Ishikawa (cell line): Measurements from ENCODE around the gene FZR1.

ENCODE experiments used
- CEBPB ChIP-seq: IDR thresholded peaks from 2 replicates; pipeline ENCODE4 v1.6.1; 2012
- CREB1 ChIP-seq: IDR thresholded peaks from 2 replicates; pipeline ENCODE4 v1.6.1; 2012; ENCODE audit warnings: low read depth
- EGR1 ChIP-seq: IDR thresholded peaks from 2 replicates; pipeline ENCODE4 v1.6.1; 2012
- EP300 ChIP-seq: IDR thresholded peaks from 2 replicates; pipeline ENCODE4 v1.6.1; 2012; ENCODE audit warnings: borderline replicate concordance
- FOXM1 ChIP-seq: IDR thresholded peaks from 2 replicates; pipeline ENCODE4 v1.6.1; 2012; ENCODE audit warnings: low read depth, borderline replicate concordance
- NFIC ChIP-seq: IDR thresholded peaks from 2 replicates; pipeline ENCODE4 v1.6.1; 2012
- RAD21 ChIP-seq: IDR thresholded peaks from 2 replicates; pipeline ENCODE4 v1.6.1; 2012; ENCODE audit warnings: low read depth
- TAF1 ChIP-seq: IDR thresholded peaks from 2 replicates; pipeline ENCODE4 v1.6.1; 2012; ENCODE audit warnings: low read depth, mild to moderate bottlenecking
- TCF12 ChIP-seq: IDR thresholded peaks from 2 replicates; pipeline ENCODE4 v1.6.1; 2012; ENCODE audit warnings: low read depth
- TEAD4 ChIP-seq: IDR thresholded peaks from 2 replicates; pipeline ENCODE4 v1.6.1; 2012
- YY1 ChIP-seq: IDR thresholded peaks from 2 replicates; pipeline ENCODE4 v1.6.1; 2012; ENCODE audit warnings: low read depth
- ZBTB7A ChIP-seq: IDR thresholded peaks from 2 replicates; pipeline ENCODE4 v1.6.1; 2012; ENCODE audit warnings: low read depth
- TF ChIP-seq, protein P1 (sequence below): IDR thresholded peaks from 2 replicates; pipeline ENCODE4 v1.6.1; 2012
- TF ChIP-seq, protein P2 (sequence below): IDR thresholded peaks from 2 replicates; pipeline ENCODE4 v1.6.1; 2012; ENCODE audit warnings: low read depth, mild to moderate bottlenecking
- TF ChIP-seq, protein P3 (sequence below): IDR thresholded peaks from 2 replicates; pipeline ENCODE4 v1.6.1; 2012

The FZR1 gene

DNA sequence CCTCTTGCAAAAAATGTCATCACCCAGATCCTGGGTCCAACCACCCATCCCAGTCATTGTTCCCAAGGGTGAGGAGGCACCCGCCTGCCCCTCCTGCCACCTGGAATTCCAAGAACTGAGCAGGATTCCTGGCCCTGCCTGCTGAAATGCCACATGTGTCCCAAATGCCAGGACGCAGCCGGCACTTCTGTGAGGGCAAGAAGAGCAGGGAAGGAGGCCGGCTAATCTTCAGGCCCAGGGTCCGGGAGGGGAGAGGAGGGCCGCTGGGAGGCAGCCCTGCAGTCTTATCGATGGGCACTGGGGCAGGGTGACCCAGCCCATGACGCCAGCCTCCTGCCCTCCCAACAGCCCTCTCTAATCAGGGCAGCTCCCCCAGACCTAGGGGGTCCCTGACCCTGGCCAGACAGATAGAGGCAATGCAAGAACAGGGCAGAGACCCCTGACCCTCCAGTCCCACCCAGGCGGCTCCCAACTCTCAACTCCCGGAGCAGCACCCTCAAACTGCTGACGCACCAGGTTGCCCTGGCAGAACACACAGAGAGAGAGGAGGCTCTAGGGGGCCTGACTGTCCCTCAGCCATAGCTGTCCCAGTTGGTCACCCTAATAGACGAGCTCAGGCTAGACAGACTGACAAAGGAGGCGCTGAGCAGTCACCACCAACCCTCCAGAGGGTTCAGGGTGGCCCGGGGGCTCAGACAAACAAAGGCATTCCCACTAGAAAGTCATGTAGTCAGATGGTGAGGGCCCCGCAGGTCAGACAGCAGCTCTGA is 49.7 kb downstream of the FZR1 start:
- TF ChIP-seq, protein P1, sequence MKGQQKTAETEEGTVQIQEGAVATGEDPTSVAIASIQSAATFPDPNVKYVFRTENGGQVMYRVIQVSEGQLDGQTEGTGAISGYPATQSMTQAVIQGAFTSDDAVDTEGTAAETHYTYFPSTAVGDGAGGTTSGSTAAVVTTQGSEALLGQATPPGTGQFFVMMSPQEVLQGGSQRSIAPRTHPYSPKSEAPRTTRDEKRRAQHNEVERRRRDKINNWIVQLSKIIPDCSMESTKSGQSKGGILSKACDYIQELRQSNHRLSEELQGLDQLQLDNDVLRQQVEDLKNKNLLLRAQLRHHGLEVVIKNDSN = no peak
- no peak for TF ChIP-seq TAF1
- no peak for TF ChIP-seq FOXM1
- no peak for TF ChIP-seq TCF12
- TF ChIP-seq CEBPB = no peak
- TF ChIP-seq, protein P2, sequence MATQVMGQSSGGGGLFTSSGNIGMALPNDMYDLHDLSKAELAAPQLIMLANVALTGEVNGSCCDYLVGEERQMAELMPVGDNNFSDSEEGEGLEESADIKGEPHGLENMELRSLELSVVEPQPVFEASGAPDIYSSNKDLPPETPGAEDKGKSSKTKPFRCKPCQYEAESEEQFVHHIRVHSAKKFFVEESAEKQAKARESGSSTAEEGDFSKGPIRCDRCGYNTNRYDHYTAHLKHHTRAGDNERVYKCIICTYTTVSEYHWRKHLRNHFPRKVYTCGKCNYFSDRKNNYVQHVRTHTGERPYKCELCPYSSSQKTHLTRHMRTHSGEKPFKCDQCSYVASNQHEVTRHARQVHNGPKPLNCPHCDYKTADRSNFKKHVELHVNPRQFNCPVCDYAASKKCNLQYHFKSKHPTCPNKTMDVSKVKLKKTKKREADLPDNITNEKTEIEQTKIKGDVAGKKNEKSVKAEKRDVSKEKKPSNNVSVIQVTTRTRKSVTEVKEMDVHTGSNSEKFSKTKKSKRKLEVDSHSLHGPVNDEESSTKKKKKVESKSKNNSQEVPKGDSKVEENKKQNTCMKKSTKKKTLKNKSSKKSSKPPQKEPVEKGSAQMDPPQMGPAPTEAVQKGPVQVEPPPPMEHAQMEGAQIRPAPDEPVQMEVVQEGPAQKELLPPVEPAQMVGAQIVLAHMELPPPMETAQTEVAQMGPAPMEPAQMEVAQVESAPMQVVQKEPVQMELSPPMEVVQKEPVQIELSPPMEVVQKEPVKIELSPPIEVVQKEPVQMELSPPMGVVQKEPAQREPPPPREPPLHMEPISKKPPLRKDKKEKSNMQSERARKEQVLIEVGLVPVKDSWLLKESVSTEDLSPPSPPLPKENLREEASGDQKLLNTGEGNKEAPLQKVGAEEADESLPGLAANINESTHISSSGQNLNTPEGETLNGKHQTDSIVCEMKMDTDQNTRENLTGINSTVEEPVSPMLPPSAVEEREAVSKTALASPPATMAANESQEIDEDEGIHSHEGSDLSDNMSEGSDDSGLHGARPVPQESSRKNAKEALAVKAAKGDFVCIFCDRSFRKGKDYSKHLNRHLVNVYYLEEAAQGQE = no peak
- TF ChIP-seq ZBTB7A = no peak
- TF ChIP-seq EGR1 = no peak
- TF ChIP-seq YY1 = no peak
- TF ChIP-seq EP300 = no peak
- no peak for TF ChIP-seq NFIC
- no peak for TF ChIP-seq TEAD4
- TF ChIP-seq, protein P3, sequence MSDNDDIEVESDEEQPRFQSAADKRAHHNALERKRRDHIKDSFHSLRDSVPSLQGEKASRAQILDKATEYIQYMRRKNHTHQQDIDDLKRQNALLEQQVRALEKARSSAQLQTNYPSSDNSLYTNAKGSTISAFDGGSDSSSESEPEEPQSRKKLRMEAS = no peak
- TF ChIP-seq CREB1 = no peak
- TF ChIP-seq RAD21 = no peak

DNA sequence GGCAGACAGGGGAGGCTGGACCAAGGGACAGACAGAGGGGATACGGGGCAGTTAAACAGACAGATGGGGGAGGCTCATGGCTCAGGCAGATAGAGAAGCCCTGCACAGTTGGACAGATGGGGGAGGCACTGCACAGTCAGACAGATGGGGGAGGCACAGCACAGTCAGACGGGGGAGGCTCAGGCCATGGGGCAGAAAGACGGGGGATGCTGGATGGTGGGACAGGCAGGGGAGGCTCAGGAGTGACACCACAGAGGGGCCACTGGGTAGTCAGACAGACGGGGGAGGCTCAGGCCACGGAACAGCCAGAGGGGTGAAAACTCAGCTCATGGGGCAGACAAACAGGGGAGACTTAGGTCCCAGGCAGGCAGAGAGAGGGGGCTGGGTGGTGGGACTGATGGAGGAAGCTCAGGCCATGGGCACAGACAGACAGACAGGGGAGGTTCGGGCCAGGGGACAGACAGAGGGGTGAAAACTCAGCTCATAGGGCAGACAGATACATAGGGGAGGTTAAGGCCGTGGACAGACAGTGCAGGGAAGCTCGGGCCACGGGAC is 50.4 kb downstream of the FZR1 start:
- TF ChIP-seq TCF12 = no peak
- TF ChIP-seq YY1 = no peak
- no peak for TF ChIP-seq FOXM1
- TF ChIP-seq TEAD4 = no peak

DNA sequence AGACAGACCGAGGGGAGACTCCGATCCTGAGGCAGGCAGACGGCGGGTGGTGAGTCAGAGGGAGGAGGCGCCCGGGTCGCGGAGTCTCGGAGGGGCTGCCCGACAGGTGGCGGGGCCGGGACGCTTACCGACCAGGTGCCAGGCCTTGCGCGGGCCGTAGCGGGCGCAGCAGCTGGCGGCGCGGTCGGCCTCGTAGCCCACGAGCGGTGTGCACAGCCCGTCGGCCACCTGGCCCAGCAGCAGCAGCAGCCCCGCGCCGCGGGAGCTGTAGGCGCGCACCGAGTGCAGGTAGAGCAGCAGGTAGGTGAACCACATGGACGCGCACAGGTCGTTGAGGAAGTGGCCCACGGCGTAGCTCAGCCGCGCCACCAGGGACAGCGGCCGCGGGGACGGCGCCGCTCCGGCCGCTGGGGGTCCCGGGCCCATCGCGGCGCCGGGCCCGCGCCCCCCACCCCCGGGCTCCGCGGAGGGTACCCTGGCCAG is 50.9 kb downstream of the FZR1 start:
- no peak for TF ChIP-seq EGR1
- no peak for TF ChIP-seq YY1
- TF ChIP-seq NFIC = no peak
- TF ChIP-seq, protein P3 = no peak; the same call in 1 of the 2 replicates
- TF ChIP-seq FOXM1 = no peak
- no peak for TF ChIP-seq CEBPB
- TF ChIP-seq, protein P2 = peak; percentile 64; the same call in 1 of the 2 replicates

DNA sequence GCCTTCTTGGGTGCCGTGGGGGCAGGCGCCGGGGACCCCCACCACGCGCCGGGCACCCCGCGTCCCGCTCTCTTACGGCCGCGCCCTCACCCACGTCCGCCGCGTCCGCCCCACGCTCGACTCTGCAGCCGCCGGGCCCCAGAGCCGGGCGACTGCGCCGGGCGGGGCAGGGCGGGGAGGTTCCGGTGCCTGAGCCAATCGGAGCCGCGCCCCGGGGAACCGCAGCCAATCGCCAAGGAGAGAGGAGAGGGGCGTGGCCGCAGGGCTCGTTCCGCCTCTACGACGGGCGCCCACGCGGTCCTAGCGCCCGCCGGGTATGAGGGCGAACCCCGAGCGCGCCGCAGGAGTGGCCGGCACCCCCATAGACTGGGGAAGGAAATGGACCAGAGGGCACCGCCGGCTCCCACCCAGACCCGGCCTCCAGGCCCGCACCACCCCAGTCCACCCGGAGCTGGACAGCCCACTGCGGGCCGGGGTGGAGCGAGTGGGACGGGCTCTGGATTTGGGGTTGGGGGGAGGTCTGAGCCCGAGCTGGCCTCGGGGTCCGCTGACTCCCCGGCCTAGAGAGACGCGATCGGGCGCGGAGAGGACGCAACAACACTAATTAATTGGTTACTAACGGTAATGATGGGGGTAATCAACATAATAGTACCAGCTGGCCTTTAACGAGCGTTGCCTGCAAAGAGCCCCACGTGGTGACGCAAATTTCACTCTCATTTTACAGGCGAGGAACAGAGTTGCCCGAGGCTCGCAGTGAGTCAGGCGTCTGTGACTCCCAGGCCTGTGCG is 51.5 kb downstream of the FZR1 start, which contains the start of gene MFSD12:
Gene MFSD12, minus strand, starts transcription at position 126 of the 788 bp plus-strand sequence. CDS start 183 bp downstream, outside the sequence.
- no peak for TF ChIP-seq TEAD4
- TF ChIP-seq, protein P3 = peak; percentile 89
- no peak; the same call in 1 of the 2 replicates for TF ChIP-seq CEBPB
- TF ChIP-seq, protein P2 = no peak
- TF ChIP-seq EGR1 = peak; percentile 27; the same call in 1 of the 2 replicates
- peak; percentile 94 for TF ChIP-seq ZBTB7A
- TF ChIP-seq, protein P1 = peak; percentile 71
- TF ChIP-seq YY1 = no peak
- no peak for TF ChIP-seq TCF12
- peak; percentile 64; the same call in 1 of the 2 replicates for TF ChIP-seq TAF1
- TF ChIP-seq CREB1 = no peak
- TF ChIP-seq RAD21 = no peak
- no peak for TF ChIP-seq EP300
- TF ChIP-seq NFIC = no peak
- no peak for TF ChIP-seq FOXM1
